ENCODE results near the gene CD6.

GRCh38 chr11:60977224-60977623, 5.7 kb downstream of the CD6 start:
- no peak for TF ChIP-seq YY1 (IDR thresholded peaks at IDR 0.05; ENCODE audit: insufficient read depth, insufficient read length)
- TF ChIP-seq ZNF274 (IDR thresholded peaks at IDR 0.05; ENCODE audit: low read depth, low read length), result no peak
